Measurements from ENCODE around the gene NOTCH1. TPM values are rescaled to one million over a fixed set of nuclear protein-coding genes. Genes with fewer than 3 reads are reported as not detected.

Gene NOTCH1
- total RNA-seq, 4 donors from 2014 or later: 32.0 to 40.8 (median 36.2) TPM

DNA sequence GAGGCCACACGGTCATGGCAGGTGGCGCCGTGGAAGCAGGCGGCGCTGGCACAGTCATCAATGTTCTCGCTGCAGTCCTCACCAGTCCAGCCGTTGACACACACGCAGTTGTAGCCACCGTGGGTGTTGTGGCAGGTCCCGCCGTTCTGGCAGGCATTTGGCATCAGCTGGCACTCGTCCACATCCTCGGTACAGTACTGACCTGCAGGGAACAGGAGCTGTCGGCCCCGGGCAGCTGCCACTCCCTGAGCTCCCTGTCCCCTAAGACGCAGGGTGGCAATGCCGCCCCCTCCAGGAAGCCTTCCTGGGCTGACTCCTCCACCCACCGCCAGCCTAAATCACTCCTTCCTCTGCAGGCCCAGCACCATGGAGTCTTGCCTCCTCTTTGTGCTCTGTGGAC is 27.2 kb downstream of the NOTCH1 start:
- no peak for DNase-seq
- Histone ChIP-seq H3K4me1 (peaks cover 0 to 26% (median 0%) of the 10 kb centered on the region in 3 donors), H3K36me3 (peaks cover 66 to 100% (median 67%) of the 10 kb centered on the region in 3 donors), H3K27ac (no peak overlapping the region), H3K27me3 (no peaks in the 10 kb centered on the region), H3K4me3 (no peak overlapping the region), H3K9me3 (no peaks in the 10 kb centered on the region)
- no peak for TF ChIP-seq POLR2A (IDR thresholded peaks at IDR 0.05)
- TF ChIP-seq, protein P1, sequence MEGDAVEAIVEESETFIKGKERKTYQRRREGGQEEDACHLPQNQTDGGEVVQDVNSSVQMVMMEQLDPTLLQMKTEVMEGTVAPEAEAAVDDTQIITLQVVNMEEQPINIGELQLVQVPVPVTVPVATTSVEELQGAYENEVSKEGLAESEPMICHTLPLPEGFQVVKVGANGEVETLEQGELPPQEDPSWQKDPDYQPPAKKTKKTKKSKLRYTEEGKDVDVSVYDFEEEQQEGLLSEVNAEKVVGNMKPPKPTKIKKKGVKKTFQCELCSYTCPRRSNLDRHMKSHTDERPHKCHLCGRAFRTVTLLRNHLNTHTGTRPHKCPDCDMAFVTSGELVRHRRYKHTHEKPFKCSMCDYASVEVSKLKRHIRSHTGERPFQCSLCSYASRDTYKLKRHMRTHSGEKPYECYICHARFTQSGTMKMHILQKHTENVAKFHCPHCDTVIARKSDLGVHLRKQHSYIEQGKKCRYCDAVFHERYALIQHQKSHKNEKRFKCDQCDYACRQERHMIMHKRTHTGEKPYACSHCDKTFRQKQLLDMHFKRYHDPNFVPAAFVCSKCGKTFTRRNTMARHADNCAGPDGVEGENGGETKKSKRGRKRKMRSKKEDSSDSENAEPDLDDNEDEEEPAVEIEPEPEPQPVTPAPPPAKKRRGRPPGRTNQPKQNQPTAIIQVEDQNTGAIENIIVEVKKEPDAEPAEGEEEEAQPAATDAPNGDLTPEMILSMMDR (IDR thresholded peaks at IDR 0.05): no peak
- intact Hi-C loops (cut with DNase I): no loop called here
- WGBS, 2 donors: 86 to 100% methylated on average over 1 to 8 of the region's 18 CpGs

DNA sequence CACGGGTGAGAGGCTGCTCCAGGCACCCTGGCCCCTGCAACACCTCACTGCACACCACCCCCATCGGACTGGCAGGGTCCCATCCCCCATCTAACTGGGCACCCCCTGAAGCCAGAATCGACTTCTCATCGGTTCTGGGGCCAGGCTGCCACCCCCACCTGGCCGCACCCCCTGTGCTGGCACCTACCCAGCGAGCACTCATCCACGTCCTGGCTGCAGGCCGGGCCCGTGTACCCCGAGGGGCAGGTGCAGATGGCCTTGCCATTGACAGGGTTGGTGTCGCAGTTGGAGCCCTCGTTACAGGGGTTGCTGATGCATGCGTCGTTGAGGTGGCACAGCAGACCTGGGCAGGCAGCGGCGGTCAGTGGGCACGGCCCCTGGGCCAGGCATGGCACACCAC is 27.9 kb downstream of the NOTCH1 start:
- H3K36me3 ChIP-seq: peaks cover 66 to 100% (median 71%) of the 10 kb centered on the region in 3 donors
- intact Hi-C loops (cut with DNase I): no loop called here
- WGBS, 2 donors: 56% methylated on average over 1 of the region's 17 CpGs; no CpG with 5 or more reads in 1 of the 2 donors
- no peak for DNase-seq
- H3K4me1 ChIP-seq: peaks cover 0 to 24% (median 0%) of the 10 kb centered on the region in 3 donors
- H3K9me3 ChIP-seq: no peaks in the 10 kb centered on the region
- H3K4me3 ChIP-seq: no peak overlapping the region
- TF ChIP-seq, protein P1 (IDR thresholded peaks at IDR 0.05): no peak
- TF ChIP-seq POLR2A (IDR thresholded peaks at IDR 0.05): no peak
- no peak overlapping the region for H3K27ac ChIP-seq
- H3K27me3 ChIP-seq: no peaks in the 10 kb centered on the region

DNA sequence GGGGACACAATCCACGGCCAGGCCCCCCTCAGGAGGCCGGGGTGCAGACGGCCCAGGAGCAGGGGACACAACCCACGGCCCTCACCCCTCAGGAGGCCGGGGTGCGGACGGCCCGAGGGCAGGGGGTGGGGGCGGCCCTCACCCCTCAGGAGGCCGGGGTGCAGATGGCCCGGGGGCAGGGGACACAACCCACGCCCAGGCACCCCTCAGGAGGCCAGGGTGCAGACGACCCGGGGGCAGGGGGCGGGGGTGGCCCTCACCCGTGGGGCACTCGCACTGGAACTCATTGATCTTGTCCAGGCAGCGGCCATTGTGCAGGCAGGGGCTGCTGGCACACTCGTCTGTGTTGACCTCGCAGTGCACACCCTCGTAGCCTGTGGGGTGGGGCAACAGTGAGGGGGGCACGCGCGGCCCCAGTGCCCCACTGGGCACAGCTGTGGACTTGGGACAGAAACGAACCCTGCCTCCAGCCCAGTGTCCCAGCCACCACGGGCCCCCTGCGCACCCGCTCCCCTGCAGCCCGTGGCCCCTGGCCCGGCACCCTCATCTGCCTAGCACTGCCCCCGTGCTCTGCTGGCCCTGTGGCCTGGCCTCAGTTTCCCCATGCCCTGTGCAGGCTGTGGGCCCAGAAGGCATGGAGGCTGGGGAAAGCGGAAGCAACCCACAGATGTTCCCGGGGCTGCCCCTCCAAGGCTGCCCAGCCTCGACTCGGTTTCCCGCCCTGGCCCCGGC is 28.7 kb downstream of the NOTCH1 start:
- Histone ChIP-seq H3K36me3 (peaks cover 70 to 100% (median 73%) of the 10 kb centered on the region in 3 donors), H3K27me3 (no peaks in the 10 kb centered on the region), H3K4me3 (no peak overlapping the region), H3K4me1 (peaks cover 0 to 22% (median 0%) of the 10 kb centered on the region in 3 donors), H3K9me3 (no peaks in the 10 kb centered on the region), H3K27ac (no peak overlapping the region)
- WGBS, 2 donors: 90% methylated on average over 5 of the region's 37 CpGs; no CpG with 5 or more reads in 1 of the 2 donors
- intact Hi-C loops (cut with DNase I): no loop called here
- no peak for DNase-seq
- TF ChIP-seq, protein P1 (IDR thresholded peaks at IDR 0.05): no peak
- TF ChIP-seq POLR2A (IDR thresholded peaks at IDR 0.05): no peak

DNA sequence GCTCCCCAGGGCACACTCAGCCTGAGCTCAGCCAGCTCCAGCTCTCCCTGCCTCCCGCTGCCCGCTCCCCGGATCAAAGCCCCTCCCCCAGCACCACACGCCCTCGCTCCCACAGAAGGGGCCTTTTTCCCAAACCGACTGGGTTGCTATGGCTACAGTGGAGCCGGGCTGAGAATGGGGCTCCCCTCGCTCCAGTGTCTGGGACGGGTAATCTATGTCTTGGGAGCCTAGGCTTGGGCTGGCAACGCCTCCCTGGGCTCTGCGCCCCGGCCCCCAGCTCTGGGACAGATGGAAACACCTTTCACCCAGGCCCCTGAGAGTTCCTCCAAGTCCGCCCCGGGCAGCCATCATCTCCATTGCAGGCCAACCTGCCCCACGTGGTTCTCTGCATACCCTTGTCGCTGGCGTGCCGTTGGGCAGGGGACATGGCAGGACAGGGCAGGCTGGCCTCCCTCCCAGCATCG is 29.6 kb downstream of the NOTCH1 start:
- H3K4me3 ChIP-seq: no peak overlapping the region
- intact Hi-C loops (cut with DNase I): no loop called here
- TF ChIP-seq, protein P1 (IDR thresholded peaks at IDR 0.05): no peak
- no peak for TF ChIP-seq POLR2A (IDR thresholded peaks at IDR 0.05)
- peaks cover 0 to 25% (median under 1%) of the 10 kb centered on the region in 3 donors for H3K4me1 ChIP-seq
- WGBS, 2 donors: 54% methylated on average over 6 of the region's 19 CpGs; no CpG with 5 or more reads in 1 of the 2 donors
- H3K36me3 ChIP-seq: peaks cover 77 to 100% (median 79%) of the 10 kb centered on the region in 3 donors
- no peaks in the 10 kb centered on the region for H3K9me3 ChIP-seq
- H3K27me3 ChIP-seq: no peaks in the 10 kb centered on the region
- no peak for DNase-seq
- no peak overlapping the region for H3K27ac ChIP-seq

GRCh38 chr9:136515276-136515675 is 30.6 kb downstream of the NOTCH1 start:
- H3K27me3 ChIP-seq: no peaks in the 10 kb centered on the region
- H3K9me3 ChIP-seq: no peaks in the 10 kb centered on the region
- intact Hi-C loops (cut with DNase I): no loop called here
- WGBS, 2 donors: 100% methylated on average over 5 of the region's 28 CpGs; no CpG with 5 or more reads in 1 of the 2 donors
- peaks cover 81 to 100% (median 85%) of the 10 kb centered on the region in 3 donors for H3K36me3 ChIP-seq
- no peak for DNase-seq
- no peak overlapping the region for H3K4me3 ChIP-seq
- no peak for TF ChIP-seq POLR2A (IDR thresholded peaks at IDR 0.05)
- TF ChIP-seq, protein P1 (IDR thresholded peaks at IDR 0.05): no peak
- H3K27ac ChIP-seq: peak overlapping the region in 1 of 4 donors; percentile 39
- H3K4me1 ChIP-seq: peaks cover 0 to 34% (median 6%) of the 10 kb centered on the region in 3 donors
